MM.1S (cell line): ENCODE results near the gene SRRT.

ENCODE experiments used
- DNase-seq: peaks from one replicate; pipeline ENCODE4 v3.0.0-alpha.2; 2015
- H2AFZ ChIP-seq: fragments of 300-600 bp; sonication (generic); 2 replicates; pipeline ENCODE4 v1.6.0; 2016; ENCODE audit warnings: antibody characterized with exemption, low read length
- H3F3A ChIP-seq: fragments of 300-600 bp; sonication (generic); 2 replicates; pipeline ENCODE4 v1.6.1; 2016; ENCODE audit warnings: mild to moderate bottlenecking, antibody characterized with exemption, low read length, moderate library complexity, mixed read lengths; ENCODE audit not compliant: insufficient read depth
- H3K27ac ChIP-seq: fragments of 300-600 bp; sonication (generic); 2 replicates; pipeline ENCODE4 v1.5.1; 2016; ENCODE audit warnings: mild to moderate bottlenecking, low read length
- H3K27me3 ChIP-seq: fragments of 300-600 bp; sonication (generic); replicated peaks from 2 replicates; pipeline ENCODE4 v1.6.0; 2016; ENCODE audit warnings: low read length; ENCODE audit not compliant: insufficient read depth
- H3K36me3 ChIP-seq: fragments of 300-600 bp; sonication (generic); replicated peaks from 2 replicates; pipeline ENCODE4 v1.6.1; 2016; ENCODE audit warnings: mild to moderate bottlenecking, low read length, mixed read lengths; ENCODE audit not compliant: insufficient read depth
- H3K4me1 ChIP-seq: fragments of 300-600 bp; sonication (generic); 2 replicates; pipeline ENCODE4 v1.6.1; 2016; ENCODE audit warnings: low read length, mixed read lengths
- H3K4me2 ChIP-seq: fragments of 300-600 bp; sonication (generic); 2 replicates; pipeline ENCODE4 v1.6.0; 2016; ENCODE audit warnings: low read depth, low read length
- H3K4me3 ChIP-seq: fragments of 300-600 bp; sonication (generic); 2 replicates; pipeline ENCODE4 v1.5.1; 2016; ENCODE audit warnings: low read length, mixed read lengths
- H3K79me2 ChIP-seq: fragments of 300-600 bp; sonication (generic); 2 replicates; pipeline ENCODE4 v1.6.1; 2016; ENCODE audit warnings: mixed run types, low read length, mixed read lengths
- H3K9ac ChIP-seq: fragments of 300-600 bp; sonication (generic); 2 replicates; pipeline ENCODE4 v1.6.1; 2016; ENCODE audit warnings: low read length, mixed read lengths
- H3K9me2 ChIP-seq: fragments of 300-600 bp; sonication (generic); replicated peaks from 2 replicates; pipeline ENCODE4 v1.6.1; 2016; ENCODE audit warnings: mild to moderate bottlenecking, low read length, mixed read lengths; ENCODE audit not compliant: insufficient read depth
- H3K9me3 ChIP-seq: fragments of 300-600 bp; sonication (generic); replicated peaks from 2 replicates; pipeline ENCODE4 v1.6.1; 2016; ENCODE audit warnings: mild to moderate bottlenecking, low read length, mixed read lengths; ENCODE audit not compliant: insufficient read depth
- H4K20me1 ChIP-seq: fragments of 300-600 bp; sonication (generic); 2 replicates; pipeline ENCODE4 v1.6.1; 2016; ENCODE audit warnings: mild to moderate bottlenecking, low read length, moderate library complexity, mixed read lengths; ENCODE audit not compliant: insufficient read depth
- CTCF ChIP-seq: fragments of 300-600 bp; sonication (generic); IDR thresholded peaks from 2 replicates; pipeline ENCODE4 v1.5.1; 2016; ENCODE audit warnings: antibody characterized with exemption, low read length, mixed read lengths
- EZH2 ChIP-seq: fragments of 300-600 bp; sonication (generic); optimal IDR thresholded peaks from 2 replicates; pipeline ENCODE3; 2017; ENCODE audit warnings: low read depth, mild to moderate bottlenecking, antibody characterized with exemption, low read length, mixed read lengths
- EZH2phosphoT487 ChIP-seq: fragments of 300-600 bp; sonication (generic); IDR thresholded peaks from 2 replicates; pipeline ENCODE4 v1.6.1; 2018; ENCODE audit warnings: antibody characterized with exemption, low read length

Gene SRRT

GRCh38 chr7:100879685-100880261 is 4.9 kb downstream of the SRRT start:
- Histone ChIP-seq H3K4me3 (no peak overlapping the region), H3K4me2 (no peak overlapping the region), H3F3A (0 out of 2 replicates have a peak, but pooled peaks cover 3% of the 10 kb centered on the region), H3K9me2 (no peaks in the 10 kb centered on the region), H4K20me1 (no peaks in the 10 kb centered on the region; the same call in 1 of the 2 replicates), H2AFZ (no peak overlapping the region), H3K4me1 (peaks cover 7% of the 10 kb centered on the region; the same call in 1 of the 2 replicates), H3K9ac (no peak overlapping the region), H3K79me2 (peaks cover 75% of the 10 kb centered on the region), H3K27me3 (no peaks in the 10 kb centered on the region), H3K9me3 (no peaks in the 10 kb centered on the region), H3K27ac (no peak overlapping the region), H3K36me3 (peaks cover 8% of the 10 kb centered on the region; the same call in 1 of the 2 replicates)
- TF ChIP-seq EZH2phosphoT487 (no peak), CTCF (no peak), EZH2 (no peak)
- DNase-seq: no peak

GRCh38 chr7:100880645-100881044 is 5.7 kb downstream of the SRRT start:
- no peaks in the 10 kb centered on the region for H3F3A ChIP-seq
- H2AFZ ChIP-seq: no peak overlapping the region
- TF ChIP-seq EZH2 (no peak), EZH2phosphoT487 (no peak), CTCF (no peak)
- H3K4me2 ChIP-seq: no peak overlapping the region
- H3K9ac ChIP-seq: no peak overlapping the region
- no peaks in the 10 kb centered on the region for H3K9me2 ChIP-seq
- H3K4me3 ChIP-seq: no peak overlapping the region
- H4K20me1 ChIP-seq: no peaks in the 10 kb centered on the region; the same call in 1 of the 2 replicates
- no peak overlapping the region for H3K27ac ChIP-seq
- H3K79me2 ChIP-seq: peaks cover 68% of the 10 kb centered on the region
- H3K9me3 ChIP-seq: no peaks in the 10 kb centered on the region
- peaks cover 7% of the 10 kb centered on the region; the same call in 1 of the 2 replicates for H3K4me1 ChIP-seq
- no peak for DNase-seq
- H3K27me3 ChIP-seq: no peaks in the 10 kb centered on the region
- peaks cover 17% of the 10 kb centered on the region for H3K36me3 ChIP-seq

GRCh38 chr7:100881136-100881535 is 6.2 kb downstream of the SRRT start:
- no peak for DNase-seq
- Histone ChIP-seq H3K79me2 (peaks cover 63% of the 10 kb centered on the region), H3K9me3 (no peaks in the 10 kb centered on the region), H3K9ac (no peak overlapping the region), H3K9me2 (no peaks in the 10 kb centered on the region), H3K4me2 (no peak overlapping the region), H4K20me1 (no peaks in the 10 kb centered on the region; the same call in 1 of the 2 replicates), H3K36me3 (peaks cover 22% of the 10 kb centered on the region), H3K4me3 (no peak overlapping the region), H3K4me1 (peaks cover 7% of the 10 kb centered on the region; the same call in 1 of the 2 replicates), H3K27me3 (no peaks in the 10 kb centered on the region), H3F3A (no peaks in the 10 kb centered on the region), H3K27ac (no peak overlapping the region), H2AFZ (no peak overlapping the region)
- no peak for TF ChIP-seq CTCF
- no peak for TF ChIP-seq EZH2phosphoT487
- TF ChIP-seq EZH2: no peak
